ENCODE measurements around the gene LRMDA. TPM values are rescaled to one million over a fixed set of nuclear protein-coding genes. Genes with fewer than 3 reads are reported as not detected.

The LRMDA gene
- total RNA-seq, 3 donors from 2014 or later (not counting 1 experiment from before 2014, with no cell fraction given): 1.4 to 2.4 (median 2.1) TPM

- 93% methylated on average over 2 of the region's 2 CpGs for WGBS (ENCODE audit: insufficient coverage)
- Mint-ChIP-seq H3K4me1 (no peaks in the 10 kb centered on the region), H3K27ac (no peak overlapping the region), H3K4me3 (no peak overlapping the region), H3K9me3 (no peaks in the 10 kb centered on the region), H3K36me3 (no peaks in the 10 kb centered on the region), H3K27me3 (ENCODE audit: low read depth in 2 of 2) (no peaks in the 10 kb centered on the region)
- Histone ChIP-seq H3K36me3 (ENCODE audit: control insufficient read depth, insufficient read depth, low read length) (no peaks in the 10 kb centered on the region), H3K27me3 (ENCODE audit: control insufficient read depth, insufficient read depth, low read length) (no peaks in the 10 kb centered on the region), H3K4me3 (ENCODE audit: low read length) (no peak overlapping the region), H3K9me3 (ENCODE audit: control insufficient read depth, insufficient read depth, low read length) (no peaks in the 10 kb centered on the region), H3K27ac (ENCODE audit: low read length) (no peak overlapping the region), H3K4me1 (ENCODE audit: control insufficient read depth, insufficient read depth, low read length) (no peaks in the 10 kb centered on the region)
- DNase-seq: no peak
- ATAC-seq: no peak
- no peak for TF ChIP-seq CTCF (IDR thresholded peaks at IDR 0.05)
- intact Hi-C loops (cut with micrococcal nuclease): no loop called here
These were observed 782.5 kb downstream of the LRMDA start for GRCh38 chr10:76213876-76214275.

GRCh38 chr10:76218035-76218434 lies 786.6 kb downstream of the LRMDA start:
- H3K4me1 Mint-ChIP-seq: no peaks in the 10 kb centered on the region
- ATAC-seq (no peak), DNase-seq (no peak)
- H3K4me3 Mint-ChIP-seq: no peak overlapping the region
- Histone ChIP-seq H3K36me3 (ENCODE audit: control insufficient read depth, insufficient read depth, low read length) (no peaks in the 10 kb centered on the region), H3K27ac (ENCODE audit: low read length) (no peak overlapping the region), H3K27me3 (ENCODE audit: control insufficient read depth, insufficient read depth, low read length) (no peaks in the 10 kb centered on the region), H3K4me1 (ENCODE audit: control insufficient read depth, insufficient read depth, low read length) (no peaks in the 10 kb centered on the region), H3K9me3 (ENCODE audit: control insufficient read depth, insufficient read depth, low read length) (no peaks in the 10 kb centered on the region), H3K4me3 (ENCODE audit: low read length) (no peak overlapping the region)
- no peak for TF ChIP-seq CTCF (IDR thresholded peaks at IDR 0.05)
- no peaks in the 10 kb centered on the region for H3K27me3 Mint-ChIP-seq (ENCODE audit: low read depth in 2 of 2)
- 87% methylated on average over 6 of the region's 6 CpGs for WGBS (ENCODE audit: insufficient coverage)
- H3K36me3 Mint-ChIP-seq: no peaks in the 10 kb centered on the region
- intact Hi-C loops (cut with micrococcal nuclease): no loop called here
- H3K27ac Mint-ChIP-seq: no peak overlapping the region
- peaks cover 0 to 3% of the 10 kb centered on the region in 2 donors for H3K9me3 Mint-ChIP-seq

- ATAC-seq: no peak
- H3K4me3 Mint-ChIP-seq: no peak overlapping the region
- WGBS (ENCODE audit: insufficient coverage): 90% methylated on average over 3 of the region's 5 CpGs
- peaks cover 3 to 4% of the 10 kb centered on the region in 2 donors for H3K9me3 Mint-ChIP-seq
- H3K36me3 Mint-ChIP-seq: no peaks in the 10 kb centered on the region
- intact Hi-C loops (cut with micrococcal nuclease): no loop called here
- H3K4me1 Mint-ChIP-seq: no peaks in the 10 kb centered on the region
- Histone ChIP-seq H3K4me3 (ENCODE audit: low read length) (no peak overlapping the region), H3K36me3 (ENCODE audit: control insufficient read depth, insufficient read depth, low read length) (no peaks in the 10 kb centered on the region), H3K4me1 (ENCODE audit: control insufficient read depth, insufficient read depth, low read length) (no peaks in the 10 kb centered on the region), H3K27me3 (ENCODE audit: control insufficient read depth, insufficient read depth, low read length) (no peaks in the 10 kb centered on the region), H3K27ac (ENCODE audit: low read length) (no peak overlapping the region), H3K9me3 (ENCODE audit: control insufficient read depth, insufficient read depth, low read length) (no peaks in the 10 kb centered on the region)
- DNase-seq: no peak
- H3K27ac Mint-ChIP-seq: no peak overlapping the region
- TF ChIP-seq CTCF (IDR thresholded peaks at IDR 0.05): no peak
- no peaks in the 10 kb centered on the region for H3K27me3 Mint-ChIP-seq (ENCODE audit: low read depth in 2 of 2)
These were observed 797.9 kb downstream of the LRMDA start for GRCh38 chr10:76229341-76229740.

GRCh38 chr10:76230921-76231285 lies 799.5 kb downstream of the LRMDA start:
- intact Hi-C loops (cut with micrococcal nuclease): no loop called here
- no peak for TF ChIP-seq CTCF (IDR thresholded peaks at IDR 0.05)
- WGBS (ENCODE audit: insufficient coverage): 73% methylated on average over 1 of the region's 1 CpG

More at GRCh38 chr10:76230921-76231285, 799.5 kb downstream of the LRMDA start:
- H3K27ac Mint-ChIP-seq: no peak overlapping the region
- Histone ChIP-seq H3K36me3 (ENCODE audit: control insufficient read depth, insufficient read depth, low read length) (no peaks in the 10 kb centered on the region), H3K4me3 (ENCODE audit: low read length) (no peak overlapping the region), H3K4me1 (ENCODE audit: control insufficient read depth, insufficient read depth, low read length) (no peaks in the 10 kb centered on the region), H3K27ac (ENCODE audit: low read length) (no peak overlapping the region), H3K27me3 (ENCODE audit: control insufficient read depth, insufficient read depth, low read length) (no peaks in the 10 kb centered on the region), H3K9me3 (ENCODE audit: control insufficient read depth, insufficient read depth, low read length) (no peaks in the 10 kb centered on the region)
- DNase-seq (no peak), ATAC-seq (no peak)
- H3K36me3 Mint-ChIP-seq: no peaks in the 10 kb centered on the region
- H3K4me3 Mint-ChIP-seq: no peak overlapping the region
- no peaks in the 10 kb centered on the region for H3K27me3 Mint-ChIP-seq (ENCODE audit: low read depth in 2 of 2)
- H3K9me3 Mint-ChIP-seq: peaks cover 1 to 2% of the 10 kb centered on the region in 2 donors
- no peaks in the 10 kb centered on the region for H3K4me1 Mint-ChIP-seq

All from natural killer cell (primary cell).